Fibroblast of the conjunctiva (primary cell): Measurements from ENCODE around the gene TOR2A.

ENCODE experiments used
- DNase-seq: peaks from one replicate; pipeline ENCODE4 v3.0.0-alpha.2; 2010; ENCODE audit warnings: low read depth

TOR2A gene

GRCh38 chr9:127698985-127699670, 36.0 kb downstream of the TOR2A start:
- peak; percentile 97 for DNase-seq

- no peak for DNase-seq
These were observed 36.7 kb downstream of the TOR2A start for GRCh38 chr9:127698386-127698785.

- DNase-seq, result no peak
These were observed 37.5 kb downstream of the TOR2A start for GRCh38 chr9:127697575-127697974.

- peak; percentile 48 for DNase-seq
These were observed 40.0 kb downstream of the TOR2A start for GRCh38 chr9:127694890-127695720.

GRCh38 chr9:127693697-127694096, 41.4 kb downstream of the TOR2A start:
- no peak for DNase-seq

GRCh38 chr9:127693143-127693542, 42.0 kb downstream of the TOR2A start:
- no peak for DNase-seq

GRCh38 chr9:127692071-127692470, 43.0 kb downstream of the TOR2A start:
- no peak for DNase-seq

GRCh38 chr9:127690735-127691134, 44.4 kb downstream of the TOR2A start:
- DNase-seq, result no peak

- no peak for DNase-seq
These were observed 45.6 kb downstream of the TOR2A start for GRCh38 chr9:127689329-127690000.

- no peak for DNase-seq
These were observed 48.4 kb downstream of the TOR2A start for GRCh38 chr9:127686461-127687393.

- peak; percentile 38 for DNase-seq
These were observed 50.5 kb downstream of the TOR2A start for GRCh38 chr9:127684576-127684975.

- DNase-seq, result peak; percentile 45
These were observed 51.4 kb downstream of the TOR2A start for GRCh38 chr9:127683723-127684122.

- no peak for DNase-seq
These were observed 52.5 kb downstream of the TOR2A start for GRCh38 chr9:127682351-127683136.
